Renal cortical epithelial cell (primary cell): ENCODE measurements around the gene PLEKHH1. TPM values are rescaled to one million over a fixed set of nuclear protein-coding genes. Genes with fewer than 3 reads are reported as not detected.

ENCODE experiments used
- DNase-seq: peaks from one replicate; pipeline ENCODE4 v3.0.0-alpha.2; 2011; ENCODE audit warnings: low read depth
- total RNA-seq: library from RNA; depleted of rRNA; stranded (reverse); fragments of >200 nt; gene quantifications from 2 replicates; pipeline ENCODE4 v1.2.3, GENCODE V29; 2014

Gene PLEKHH1
- total RNA-seq, 1 donor from 2014 or later, result 7.3 TPM

DNA sequence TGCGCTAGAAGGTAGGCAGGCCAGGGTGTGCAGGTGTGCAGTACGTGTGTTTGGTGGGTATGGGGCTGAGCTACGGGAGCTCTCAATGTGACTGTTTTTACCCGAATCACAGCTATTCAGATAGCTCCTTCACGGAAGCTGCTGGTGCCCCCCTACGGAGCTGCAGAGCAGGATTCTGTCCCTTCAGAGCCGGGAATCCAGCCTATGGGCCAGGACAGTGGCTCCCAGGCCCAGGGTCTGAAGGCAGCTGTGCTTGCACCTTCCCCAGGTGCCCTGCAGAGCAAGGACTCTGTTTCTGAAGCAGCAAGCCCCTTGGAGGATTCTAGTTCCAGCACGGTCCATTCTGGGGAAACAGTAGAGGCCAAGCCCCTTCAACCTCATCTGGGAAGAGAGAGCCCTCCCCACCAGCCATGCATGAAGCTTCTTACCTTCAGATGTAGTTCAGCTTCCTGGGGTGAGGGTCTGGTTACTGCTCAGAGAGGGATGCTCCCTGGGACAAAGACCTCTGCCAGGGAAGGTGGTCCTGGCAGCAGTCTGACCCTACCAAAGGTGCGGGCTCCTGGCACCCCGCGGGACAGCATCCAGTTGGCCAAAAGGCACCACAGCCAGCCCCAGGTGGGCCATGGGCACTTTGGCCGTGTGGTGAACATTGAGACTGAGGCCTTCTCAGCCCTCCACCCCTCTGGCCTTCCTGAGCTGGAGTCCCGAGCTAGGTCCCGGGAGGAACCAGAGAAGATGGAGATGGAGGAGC is 29.1 kb downstream of the PLEKHH1 start:
- no peak for DNase-seq

DNA sequence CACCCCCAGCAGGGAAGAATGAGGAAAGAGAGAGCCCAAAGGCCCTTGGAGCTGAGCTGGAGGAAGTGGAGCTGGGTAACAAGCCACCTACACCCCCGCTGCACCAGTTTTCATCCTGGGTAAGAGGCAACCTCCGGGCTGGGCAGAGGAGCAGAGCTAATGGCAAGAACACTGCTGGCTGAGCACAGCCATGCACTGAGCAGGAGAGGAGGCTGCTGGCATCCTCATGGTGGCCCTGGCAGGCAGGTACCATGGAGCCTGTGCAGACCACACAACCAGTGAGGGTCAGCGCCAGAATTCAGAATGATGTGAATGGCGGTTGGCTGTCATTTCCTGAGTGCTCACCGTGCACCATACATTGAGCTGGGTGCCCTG is 29.7 kb downstream of the PLEKHH1 start:
- DNase-seq, result no peak

DNA sequence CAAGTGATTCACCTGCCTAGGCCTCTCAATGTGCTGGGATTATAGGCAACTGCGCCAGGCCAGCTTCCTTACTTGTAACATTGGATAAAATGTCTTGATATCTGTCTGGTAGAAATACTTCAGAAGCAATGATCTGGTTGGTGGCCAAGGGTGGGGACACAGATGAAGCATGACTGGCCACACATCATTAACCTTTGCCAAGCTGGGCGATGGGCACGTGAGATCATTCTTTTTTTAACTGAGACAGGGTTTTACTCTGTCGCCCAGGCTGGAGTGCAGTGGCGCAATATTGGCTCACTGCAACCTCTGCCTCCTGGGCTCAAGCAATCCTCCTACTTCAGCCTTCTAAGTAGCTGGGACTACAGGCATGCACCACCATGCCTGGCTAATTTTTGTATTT is 31.1 kb downstream of the PLEKHH1 start:
- DNase-seq, result peak; percentile 80

DNA sequence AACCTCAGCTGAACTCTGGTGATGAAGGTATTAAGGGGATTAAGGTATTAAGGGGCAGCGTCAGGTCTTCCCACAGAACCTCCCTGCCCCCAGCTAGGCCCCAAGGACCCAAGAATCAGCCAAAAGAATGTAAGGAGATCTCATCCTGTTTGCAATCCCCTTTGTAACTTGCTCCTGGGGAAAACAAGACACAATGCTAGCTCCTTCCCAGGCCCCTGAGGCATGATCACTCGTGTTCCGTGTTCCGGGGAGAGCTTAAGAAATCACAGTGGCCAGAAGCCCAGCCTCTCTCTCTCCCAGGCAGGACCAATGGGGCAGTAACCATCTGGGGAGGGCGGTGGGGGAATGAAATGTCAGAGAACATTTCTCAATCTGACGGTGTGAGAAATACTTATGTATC is 33.8 kb downstream of the PLEKHH1 start:
- DNase-seq, result no peak

DNA sequence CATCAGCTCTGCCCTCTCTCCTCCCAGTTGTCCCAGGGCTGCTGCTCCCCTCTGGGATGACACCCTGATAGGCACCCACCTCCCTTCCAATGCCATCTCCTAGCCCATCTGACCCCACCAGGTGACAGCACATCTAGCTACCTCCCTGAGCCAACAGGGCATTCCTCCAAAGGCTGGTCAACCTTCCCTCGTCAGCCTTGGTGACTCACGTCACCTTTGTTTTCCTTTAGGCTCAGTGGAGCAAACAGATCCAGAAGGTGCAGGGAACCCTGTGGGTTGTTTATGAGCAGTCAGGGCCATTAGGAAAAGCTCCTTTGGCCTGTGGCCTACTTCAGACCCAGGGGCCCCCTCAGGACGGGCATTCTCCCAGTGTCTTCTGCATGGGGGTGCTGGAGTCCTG is 34.6 kb downstream of the PLEKHH1 start:
- peak; percentile 62 for DNase-seq

DNA sequence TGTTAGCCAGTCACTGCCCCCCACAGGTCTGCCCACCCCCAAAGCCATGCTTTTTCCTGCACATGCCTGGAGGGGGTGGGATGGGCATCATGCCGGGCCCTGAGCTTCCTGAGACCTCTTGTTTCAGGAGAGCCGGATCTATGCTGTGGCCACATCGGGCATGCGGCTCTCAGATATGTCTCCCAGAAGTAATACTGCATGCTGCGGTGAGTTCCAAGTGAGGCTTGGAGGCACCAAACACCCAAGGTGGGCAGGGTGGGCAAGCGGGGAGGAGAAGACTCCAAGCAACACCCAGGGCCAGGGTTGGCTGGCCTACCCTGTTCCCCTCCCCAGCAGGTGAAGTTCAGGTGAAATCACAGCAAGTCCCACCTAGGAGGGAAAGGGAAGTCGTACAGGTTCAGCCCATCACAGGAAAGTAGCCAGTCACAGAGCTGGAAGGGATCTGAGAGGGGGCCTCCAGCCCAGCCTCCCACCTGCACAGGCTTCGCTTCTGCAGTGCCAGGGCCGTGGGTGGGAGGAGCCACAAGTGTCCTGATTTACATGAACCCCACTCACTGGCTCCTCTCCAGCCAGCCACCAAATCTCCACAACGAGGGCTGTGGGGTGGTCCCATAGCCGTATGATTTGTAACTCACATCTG is 36.0 kb downstream of the PLEKHH1 start:
- no peak for DNase-seq

DNA sequence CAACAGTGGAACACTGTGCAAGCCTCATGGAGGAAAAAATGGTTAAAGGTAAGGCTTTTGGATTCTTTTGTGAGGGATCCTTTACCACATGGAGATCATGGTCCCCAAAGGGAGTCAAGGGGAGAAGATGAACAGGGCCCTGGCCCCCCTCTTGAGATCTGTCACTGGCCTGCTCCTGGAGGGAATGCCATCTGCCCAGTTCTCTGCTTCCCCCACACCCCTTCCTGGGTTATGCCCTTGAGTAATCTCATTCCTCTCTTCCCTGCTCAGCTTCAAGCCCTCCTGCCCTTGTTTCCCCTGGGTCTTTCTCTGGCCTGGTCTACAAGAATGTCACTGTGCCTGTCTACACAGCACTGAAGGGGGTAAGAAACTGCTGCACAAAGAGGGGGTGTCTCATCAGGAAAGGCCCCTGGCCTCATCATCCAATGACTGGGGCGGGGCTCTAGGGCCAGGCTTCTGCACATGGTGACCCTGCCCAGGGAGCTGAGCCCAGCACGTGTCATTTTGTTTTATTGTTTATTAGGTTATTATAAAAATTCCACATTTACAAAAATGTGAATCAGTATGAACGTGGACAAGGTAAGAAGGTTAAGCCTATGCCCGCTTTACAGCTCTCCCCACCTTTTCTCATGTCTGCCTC is 36.7 kb downstream of the PLEKHH1 start:
- no peak for DNase-seq

DNA sequence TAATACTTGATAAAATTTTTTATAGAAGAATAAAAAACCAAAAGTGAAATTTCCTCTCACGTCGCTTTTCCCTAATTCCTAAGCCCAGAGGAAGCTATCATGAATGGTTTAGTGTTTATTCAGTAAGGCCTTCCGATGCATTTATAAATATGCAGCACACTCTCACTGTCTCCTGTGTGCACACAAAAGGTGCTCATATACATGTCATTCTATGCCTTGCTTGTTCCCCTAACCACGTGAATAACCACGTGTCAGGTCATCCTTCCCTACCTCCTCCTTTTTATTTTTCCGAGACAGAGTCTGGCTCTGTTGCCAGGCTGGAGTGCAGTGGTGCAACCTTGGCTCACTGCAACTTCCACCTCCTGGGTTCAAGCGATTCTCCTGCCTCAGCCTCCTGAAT is 37.4 kb downstream of the PLEKHH1 start:
- DNase-seq, result no peak

DNA sequence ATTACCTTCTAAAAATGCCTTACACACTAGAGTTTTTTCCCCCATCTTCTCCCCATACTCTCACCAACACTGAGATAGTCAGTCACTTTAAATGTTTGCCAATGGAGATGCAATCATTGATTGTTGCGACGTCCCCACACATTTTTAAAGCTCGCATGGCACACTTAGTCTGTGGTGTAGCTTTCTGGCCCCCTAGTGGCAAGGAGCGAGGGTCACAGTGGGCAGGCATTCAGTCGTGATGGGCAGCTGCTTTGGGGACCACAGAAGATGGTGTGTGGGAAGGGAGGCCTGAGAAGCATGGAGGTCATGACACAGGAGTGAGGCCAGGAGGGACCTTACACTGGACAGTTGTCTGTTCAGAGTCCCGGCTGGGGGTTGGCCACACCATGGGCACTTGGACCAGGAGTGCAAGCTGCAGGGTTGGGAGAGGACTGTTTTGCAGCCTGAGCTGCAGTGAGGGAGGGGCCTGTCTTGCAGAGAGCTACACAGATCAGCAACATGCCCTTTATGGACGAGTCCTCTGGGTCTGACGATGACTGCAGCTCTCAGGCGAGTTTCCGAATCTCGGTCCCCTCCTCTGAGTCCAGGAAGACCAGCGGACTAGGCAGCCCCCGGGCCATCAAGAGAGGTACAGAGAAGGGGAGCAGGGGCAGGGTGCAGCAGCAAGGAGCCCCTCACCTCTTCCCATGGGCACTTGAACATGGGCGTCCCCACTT is 38.3 kb downstream of the PLEKHH1 start:
- peak; percentile 39 for DNase-seq

DNA sequence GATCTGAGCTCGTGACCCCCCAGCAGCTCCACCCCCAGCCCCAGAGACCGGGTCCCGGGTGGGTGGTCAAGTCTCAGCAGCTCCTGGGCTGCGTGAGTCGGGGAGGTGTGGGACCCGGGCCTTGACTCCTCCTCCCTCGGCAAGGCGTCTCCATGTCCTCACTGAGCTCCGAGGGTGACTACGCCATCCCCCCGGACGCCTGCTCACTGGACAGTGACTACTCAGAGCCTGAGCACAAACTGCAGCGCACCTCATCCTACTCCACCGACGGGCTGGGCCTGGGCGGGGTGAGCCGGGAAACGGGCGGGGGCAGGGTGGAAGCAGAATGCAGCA is 38.9 kb downstream of the PLEKHH1 start:
- peak; percentile 11 for DNase-seq

DNA sequence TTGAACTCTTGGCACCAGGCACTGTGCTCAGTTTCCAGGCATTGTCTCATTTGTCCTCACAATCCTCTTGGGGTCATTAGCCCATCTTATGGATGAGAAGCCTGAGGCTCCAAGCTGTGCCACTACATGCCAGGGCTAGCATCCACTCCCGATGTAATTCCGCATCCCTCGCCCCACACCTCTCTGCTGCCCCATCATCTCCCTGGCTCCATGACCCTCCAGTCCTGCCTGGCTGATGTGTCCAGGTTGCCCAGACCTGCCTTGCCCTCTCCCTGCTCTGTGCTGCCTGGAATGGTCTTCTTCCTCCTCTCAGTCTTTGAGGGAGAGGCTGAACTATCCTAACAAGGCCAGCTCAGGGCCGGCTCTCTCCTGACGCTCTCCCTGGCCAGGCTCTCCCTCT is 39.5 kb downstream of the PLEKHH1 start:
- no peak for DNase-seq

DNA sequence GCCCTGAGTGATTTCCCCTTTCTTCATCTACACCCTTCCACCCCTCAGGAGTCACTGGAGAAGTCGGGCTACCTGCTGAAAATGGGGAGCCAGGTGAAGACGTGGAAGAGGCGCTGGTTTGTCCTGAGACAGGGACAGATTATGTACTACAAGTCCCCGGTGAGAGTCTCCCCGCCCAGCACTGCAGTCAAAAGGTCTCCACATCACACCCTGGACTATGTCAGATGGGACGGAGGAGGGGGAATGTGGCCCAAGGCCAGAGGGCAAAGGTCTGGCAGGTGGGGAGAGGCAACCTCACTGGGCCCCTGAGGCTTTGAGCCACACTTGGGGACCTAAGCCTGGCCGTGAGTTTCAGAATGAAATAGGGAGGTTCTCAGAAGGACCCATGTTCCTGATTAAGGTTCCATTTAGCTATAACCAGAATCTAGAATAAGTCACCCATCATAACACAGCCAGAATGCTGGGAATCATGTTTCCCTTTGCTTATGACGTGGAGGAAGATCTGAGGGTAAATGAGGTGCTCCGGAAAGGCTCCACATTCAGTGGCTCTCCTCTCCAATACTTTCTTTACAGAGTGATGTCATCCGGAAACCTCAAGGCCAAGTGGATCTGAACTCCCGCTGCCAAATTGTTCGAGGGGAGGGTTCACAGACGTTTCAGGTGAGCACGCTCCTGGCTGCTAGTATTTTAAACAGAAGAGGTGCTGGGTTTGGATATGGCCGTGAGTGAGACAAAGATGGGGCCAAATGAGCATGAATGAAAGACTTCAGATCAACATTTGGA is 40.3 kb downstream of the PLEKHH1 start:
- DNase-seq, result no peak

DNA sequence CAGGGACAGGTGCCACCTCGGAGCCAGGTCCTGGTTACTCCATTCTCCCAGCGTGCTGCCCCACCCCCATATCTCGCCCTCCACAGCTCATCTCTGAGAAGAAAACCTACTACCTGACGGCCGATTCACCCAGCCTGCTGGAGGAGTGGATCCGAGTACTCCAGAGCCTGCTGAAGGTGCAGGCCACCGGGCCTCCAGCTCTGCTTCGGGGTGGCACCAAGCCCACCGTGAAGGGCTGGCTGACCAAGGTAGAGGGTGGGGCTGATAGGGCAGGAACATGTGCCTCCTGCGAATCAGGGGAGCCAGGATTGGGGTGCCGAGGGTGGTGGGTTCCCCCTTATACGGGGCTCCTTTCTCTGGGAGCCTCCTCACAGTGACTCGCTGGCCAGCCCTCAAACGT is 41.1 kb downstream of the PLEKHH1 start:
- no peak for DNase-seq

DNA sequence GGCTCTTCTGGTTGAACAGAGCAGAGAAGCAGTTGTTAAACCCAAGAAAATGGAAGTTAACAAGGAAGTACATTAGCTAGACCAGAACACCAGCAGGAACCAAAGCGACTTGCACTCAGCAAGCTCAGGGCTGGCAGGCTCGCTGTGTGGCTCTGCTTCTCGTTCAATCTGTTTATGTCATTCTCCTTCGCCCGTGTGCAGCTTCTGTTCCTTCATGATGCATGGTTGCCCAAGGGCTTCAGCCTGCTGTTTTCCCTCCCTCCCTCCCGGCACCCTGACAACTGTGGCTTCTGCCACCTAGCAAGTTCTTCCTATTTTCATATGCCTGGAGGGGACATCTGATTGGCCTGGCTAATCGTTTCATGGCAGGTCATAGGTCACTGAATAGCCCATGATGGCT is 41.7 kb downstream of the PLEKHH1 start:
- no peak for DNase-seq

DNA sequence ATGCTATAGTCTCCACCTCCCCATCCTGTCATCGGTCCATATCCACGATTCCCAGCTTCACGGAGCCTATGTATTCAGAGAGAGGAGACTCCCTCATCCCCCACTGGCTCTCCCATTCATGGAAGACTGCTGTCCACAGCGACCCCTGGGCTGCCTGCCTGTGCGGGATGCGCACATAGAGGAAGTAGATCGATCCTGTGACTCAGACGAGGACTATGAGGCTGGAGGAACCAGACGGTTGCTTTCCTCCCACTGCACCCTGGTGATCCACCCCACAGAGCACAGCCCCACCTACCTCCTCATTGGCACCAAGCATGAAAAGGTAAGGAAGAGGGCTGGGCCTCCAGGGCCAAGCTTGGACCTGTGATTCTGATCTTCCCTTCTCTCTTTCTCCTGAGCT is 42.6 kb downstream of the PLEKHH1 start:
- DNase-seq, result no peak

DNA sequence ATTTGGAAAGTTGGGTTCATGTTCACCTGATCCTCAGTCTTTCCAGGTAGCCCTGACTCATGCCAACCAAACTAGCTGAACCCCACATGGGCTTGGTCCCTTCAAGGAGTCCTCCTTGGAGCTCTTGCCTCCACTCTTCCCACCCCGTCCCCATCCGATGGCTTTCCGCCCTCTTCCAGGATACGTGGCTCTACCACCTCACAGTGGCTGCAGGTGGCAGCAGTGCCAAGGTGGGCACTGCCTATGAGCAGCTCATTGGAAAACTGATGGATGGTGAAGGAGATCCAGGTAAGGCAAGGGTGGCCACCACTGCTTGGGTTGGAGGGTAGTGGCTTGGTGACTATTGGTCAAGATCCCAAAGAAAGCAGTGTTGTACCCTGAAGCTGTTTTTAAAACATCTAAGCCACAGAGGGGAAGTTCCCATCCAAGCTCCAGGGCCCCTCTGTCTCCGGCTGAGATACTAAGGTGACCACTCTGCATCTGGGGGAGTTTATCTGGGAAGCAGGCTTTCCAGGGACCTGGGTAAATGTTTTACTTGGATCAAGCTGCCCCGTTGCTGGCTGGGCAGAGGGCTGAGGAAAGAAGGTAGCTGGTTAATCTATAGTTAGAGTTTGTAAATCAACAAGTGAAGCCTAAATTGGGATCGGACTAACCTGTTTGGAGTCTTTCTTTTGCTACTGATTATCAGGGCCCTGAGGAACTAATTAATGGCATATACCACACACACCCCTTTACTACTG is 43.3 kb downstream of the PLEKHH1 start:
- no peak for DNase-seq

DNA sequence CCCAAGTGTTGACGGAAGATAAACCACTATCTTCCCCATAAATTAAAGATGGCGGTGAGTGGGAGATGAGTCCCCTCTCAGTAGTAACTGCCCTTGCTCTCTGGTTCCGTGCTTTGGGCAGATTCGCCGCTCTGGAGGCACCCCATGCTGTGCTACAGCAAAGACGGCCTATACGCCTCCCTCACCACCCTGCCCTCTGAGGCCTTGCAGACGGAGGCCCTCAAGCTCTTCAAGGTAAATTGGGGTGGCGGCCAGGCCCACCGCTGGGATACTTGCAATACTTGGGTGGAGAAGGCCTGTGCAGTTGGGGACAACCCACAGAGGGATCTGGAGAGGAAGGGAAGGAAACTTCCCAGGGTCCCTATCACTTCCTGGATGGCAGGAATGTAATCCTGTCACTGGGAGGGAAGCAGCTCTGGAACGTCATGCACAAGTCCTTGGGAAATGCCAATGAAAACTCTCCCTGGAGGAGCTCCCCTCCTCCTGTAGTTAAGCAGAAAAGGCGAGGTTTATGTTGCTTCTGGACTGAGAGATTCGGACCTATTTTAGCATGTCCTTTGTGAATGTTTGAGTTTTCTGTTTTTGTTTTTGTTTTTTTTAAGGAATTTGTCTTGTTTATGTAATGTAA is 44.2 kb downstream of the PLEKHH1 start:
- no peak for DNase-seq

DNA sequence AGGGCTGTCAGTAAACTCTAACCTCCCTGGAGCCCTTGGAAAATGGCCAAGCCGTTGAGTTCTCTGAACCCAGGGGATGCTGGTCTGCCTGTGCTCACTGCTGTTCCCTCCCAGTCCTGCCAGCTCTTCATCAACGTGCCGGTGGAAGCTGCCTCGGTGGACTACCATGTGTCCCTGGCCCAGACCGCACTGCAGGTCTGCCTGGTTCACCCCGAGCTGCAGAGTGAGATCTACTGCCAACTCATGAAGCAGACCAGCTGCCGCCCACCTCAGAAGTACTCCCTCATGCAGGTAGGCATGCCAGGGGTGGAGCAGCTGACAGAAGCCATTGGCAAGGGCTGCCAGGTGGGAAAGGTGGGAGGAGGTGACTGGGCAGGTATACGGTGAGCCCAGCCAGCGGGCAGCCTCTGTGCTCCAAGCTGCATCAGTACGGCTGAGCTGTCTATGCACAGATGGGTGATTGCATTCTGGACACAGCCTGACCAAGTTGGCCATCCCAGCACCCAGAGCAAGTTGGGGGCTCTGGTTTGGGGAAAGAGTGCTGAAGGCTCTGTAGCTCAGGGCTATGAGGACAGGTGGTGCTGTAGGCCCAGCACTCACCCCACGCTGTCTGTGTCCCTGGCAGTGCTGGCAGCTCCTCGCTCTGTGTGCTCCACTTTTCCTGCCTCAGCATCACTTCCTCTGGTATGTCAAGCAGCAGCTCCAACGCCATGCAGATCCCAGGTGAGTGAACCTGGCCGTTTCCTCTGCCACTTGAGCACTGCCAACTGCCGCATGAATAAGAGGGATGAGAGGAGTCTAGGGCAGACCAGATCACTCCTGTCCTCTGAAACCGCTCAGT is 45.0 kb downstream of the PLEKHH1 start:
- no peak for DNase-seq

DNA sequence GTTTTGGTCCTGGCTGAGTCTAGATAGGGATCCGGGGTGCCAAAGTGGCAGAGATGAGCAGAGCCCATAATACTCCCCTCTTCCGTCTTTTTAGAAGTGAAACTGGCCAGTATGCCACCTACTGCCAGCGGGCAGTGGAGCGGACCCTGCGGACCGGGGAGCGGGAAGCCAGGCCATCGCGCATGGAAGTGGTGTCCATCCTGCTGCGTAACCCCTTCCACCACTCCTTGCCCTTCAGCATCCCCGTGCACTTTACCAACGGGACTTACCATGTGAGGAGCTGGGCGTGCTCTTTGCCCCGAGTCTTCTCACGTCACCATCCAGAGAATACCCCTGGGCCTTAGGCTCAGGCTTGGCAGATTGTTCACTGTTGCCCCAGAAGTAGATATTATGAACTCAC is 46.0 kb downstream of the PLEKHH1 start:
- no peak for DNase-seq

DNA sequence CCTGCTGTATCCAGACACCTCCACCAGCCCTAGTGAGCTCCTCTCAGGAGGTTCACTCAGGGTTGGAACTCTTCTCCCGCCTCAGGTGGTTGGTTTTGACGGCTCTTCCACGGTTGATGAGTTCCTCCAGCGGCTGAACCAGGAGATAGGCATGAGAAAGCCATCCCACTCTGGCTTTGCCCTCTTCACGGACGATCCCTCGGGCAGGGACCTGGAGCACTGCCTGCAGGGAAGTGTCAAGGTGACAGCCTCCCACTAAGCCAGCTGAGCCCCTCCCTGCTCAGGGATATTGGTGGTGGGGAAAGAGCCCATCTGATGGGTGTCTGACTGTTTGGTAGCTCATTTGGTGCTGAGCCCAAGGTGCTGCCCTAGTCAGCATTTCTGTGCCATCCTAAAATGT is 46.5 kb downstream of the PLEKHH1 start:
- DNase-seq, result no peak
